ENCODE measurements around the gene CDHR2.

CDHR2 gene

DNA sequence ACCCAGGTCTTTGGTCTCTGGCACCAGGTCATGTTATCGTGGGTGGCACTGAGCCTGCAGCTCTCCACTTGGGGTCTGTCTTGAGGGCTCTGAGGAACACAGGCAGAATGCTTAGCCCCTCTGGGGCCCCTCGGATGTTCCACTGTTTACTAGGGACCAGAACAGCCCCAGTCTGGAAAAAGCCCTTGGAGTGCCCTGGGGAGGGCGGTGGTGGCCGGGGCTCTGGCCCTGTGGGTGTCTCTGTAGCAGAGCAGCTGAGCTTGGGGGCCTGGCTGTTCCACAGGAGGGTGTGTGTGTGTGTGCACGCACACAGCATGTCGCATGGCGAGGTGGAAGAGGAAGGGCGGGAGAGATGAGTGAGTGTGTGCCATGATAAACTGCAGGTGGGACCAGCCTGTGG lies 45.4 kb downstream of the CDHR2 start:
- no peak for TF ChIP-seq ZC3H10 (CRISPR knock-in tag; IDR thresholded peaks at IDR 0.05)
- no peak for TF ChIP-seq BACH2 (CRISPR knock-in tag; IDR thresholded peaks at IDR 0.05; ENCODE audit: borderline replicate concordance)
- no peak for TF ChIP-seq RARB (CRISPR knock-in tag; IDR thresholded peaks at IDR 0.05)
- TF ChIP-seq GLIS3 (CRISPR knock-in tag; IDR thresholded peaks at IDR 0.05): no peak
- TF ChIP-seq CSDC2 (CRISPR knock-in tag; IDR thresholded peaks at IDR 0.05): no peak
- TF ChIP-seq ZFP30 (CRISPR knock-in tag; IDR thresholded peaks at IDR 0.05): no peak
- TF ChIP-seq CREB5 (CRISPR knock-in tag; IDR thresholded peaks at IDR 0.05; ENCODE audit: low read depth): no peak
- TF ChIP-seq, protein P1, sequence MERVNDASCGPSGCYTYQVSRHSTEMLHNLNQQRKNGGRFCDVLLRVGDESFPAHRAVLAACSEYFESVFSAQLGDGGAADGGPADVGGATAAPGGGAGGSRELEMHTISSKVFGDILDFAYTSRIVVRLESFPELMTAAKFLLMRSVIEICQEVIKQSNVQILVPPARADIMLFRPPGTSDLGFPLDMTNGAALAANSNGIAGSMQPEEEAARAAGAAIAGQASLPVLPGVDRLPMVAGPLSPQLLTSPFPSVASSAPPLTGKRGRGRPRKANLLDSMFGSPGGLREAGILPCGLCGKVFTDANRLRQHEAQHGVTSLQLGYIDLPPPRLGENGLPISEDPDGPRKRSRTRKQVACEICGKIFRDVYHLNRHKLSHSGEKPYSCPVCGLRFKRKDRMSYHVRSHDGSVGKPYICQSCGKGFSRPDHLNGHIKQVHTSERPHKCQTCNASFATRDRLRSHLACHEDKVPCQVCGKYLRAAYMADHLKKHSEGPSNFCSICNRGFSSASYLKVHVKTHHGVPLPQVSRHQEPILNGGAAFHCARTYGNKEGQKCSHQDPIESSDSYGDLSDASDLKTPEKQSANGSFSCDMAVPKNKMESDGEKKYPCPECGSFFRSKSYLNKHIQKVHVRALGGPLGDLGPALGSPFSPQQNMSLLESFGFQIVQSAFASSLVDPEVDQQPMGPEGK (CRISPR knock-in tag; IDR thresholded peaks at IDR 0.05; ENCODE audit: borderline replicate concordance): no peak

GRCh38 chr5:176595386-176595943 lies 46.3 kb downstream of the CDHR2 start:
- TF ChIP-seq ZC3H10 (CRISPR knock-in tag; IDR thresholded peaks at IDR 0.05): no peak
- TF ChIP-seq ISL1 (CRISPR knock-in tag; IDR thresholded peaks at IDR 0.05): no peak
- TF ChIP-seq SNAI2 (CRISPR knock-in tag; IDR thresholded peaks at IDR 0.05): no peak
- TF ChIP-seq, protein P2, sequence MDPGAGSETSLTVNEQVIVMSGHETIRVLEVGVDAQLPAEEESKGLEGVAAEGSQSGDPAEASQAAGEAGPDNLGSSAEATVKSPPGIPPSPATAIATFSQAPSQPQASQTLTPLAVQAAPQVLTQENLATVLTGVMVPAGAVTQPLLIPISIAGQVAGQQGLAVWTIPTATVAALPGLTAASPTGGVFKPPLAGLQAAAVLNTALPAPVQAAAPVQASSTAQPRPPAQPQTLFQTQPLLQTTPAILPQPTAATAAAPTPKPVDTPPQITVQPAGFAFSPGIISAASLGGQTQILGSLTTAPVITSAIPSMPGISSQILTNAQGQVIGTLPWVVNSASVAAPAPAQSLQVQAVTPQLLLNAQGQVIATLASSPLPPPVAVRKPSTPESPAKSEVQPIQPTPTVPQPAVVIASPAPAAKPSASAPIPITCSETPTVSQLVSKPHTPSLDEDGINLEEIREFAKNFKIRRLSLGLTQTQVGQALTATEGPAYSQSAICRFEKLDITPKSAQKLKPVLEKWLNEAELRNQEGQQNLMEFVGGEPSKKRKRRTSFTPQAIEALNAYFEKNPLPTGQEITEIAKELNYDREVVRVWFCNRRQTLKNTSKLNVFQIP (CRISPR knock-in tag; IDR thresholded peaks at IDR 0.05; ENCODE audit: borderline replicate concordance, low read depth): no peak
- no peak for TF ChIP-seq ZFP30 (CRISPR knock-in tag; IDR thresholded peaks at IDR 0.05)
- TF ChIP-seq CSDC2 (CRISPR knock-in tag; IDR thresholded peaks at IDR 0.05): no peak
- no peak for TF ChIP-seq TCF4 (CRISPR knock-in tag; IDR thresholded peaks at IDR 0.05; ENCODE audit: borderline replicate concordance)
- TF ChIP-seq BACH2 (CRISPR knock-in tag; IDR thresholded peaks at IDR 0.05; ENCODE audit: borderline replicate concordance): no peak
- no peak for TF ChIP-seq ZNF70 (CRISPR knock-in tag; IDR thresholded peaks at IDR 0.05)
- TF ChIP-seq TOX (CRISPR knock-in tag; IDR thresholded peaks at IDR 0.05; ENCODE audit: borderline replicate concordance): no peak
- TF ChIP-seq OSR1 (CRISPR knock-in tag; IDR thresholded peaks at IDR 0.05): no peak
- TF ChIP-seq, protein P1 (CRISPR knock-in tag; IDR thresholded peaks at IDR 0.05; ENCODE audit: borderline replicate concordance): no peak
- no peak for ATAC-seq

More for the DNA sequence above, 45.4 kb downstream of the CDHR2 start:
- no peak for ATAC-seq

- ATAC-seq: no peak
- TF ChIP-seq, protein P2 (CRISPR knock-in tag; IDR thresholded peaks at IDR 0.05; ENCODE audit: borderline replicate concordance, low read depth): no peak
- TF ChIP-seq ESRRG (CRISPR knock-in tag; IDR thresholded peaks at IDR 0.05) (no peak), RARB (CRISPR knock-in tag; IDR thresholded peaks at IDR 0.05) (no peak), CREB5 (CRISPR knock-in tag; IDR thresholded peaks at IDR 0.05; ENCODE audit: low read depth) (no peak), ISL1 (CRISPR knock-in tag; IDR thresholded peaks at IDR 0.05) (no peak), ZC3H10 (CRISPR knock-in tag; IDR thresholded peaks at IDR 0.05) (no peak), ZFP3 (CRISPR knock-in tag; IDR thresholded peaks at IDR 0.05) (no peak), CSRNP3 (CRISPR knock-in tag; IDR thresholded peaks at IDR 0.05) (no peak), TCF4 (CRISPR knock-in tag; IDR thresholded peaks at IDR 0.05; ENCODE audit: borderline replicate concordance) (no peak), ZNF565 (CRISPR knock-in tag; conservative IDR thresholded peaks at IDR 0.05; ENCODE audit: low read depth) (no peak), ZNF70 (CRISPR knock-in tag; IDR thresholded peaks at IDR 0.05) (no peak), GLIS3 (CRISPR knock-in tag; IDR thresholded peaks at IDR 0.05) (no peak), ARNTL (CRISPR knock-in tag; IDR thresholded peaks at IDR 0.05; ENCODE audit: borderline replicate concordance, low read depth) (no peak), PPARA (CRISPR knock-in tag; IDR thresholded peaks at IDR 0.05; ENCODE audit: borderline replicate concordance) (no peak)
- TF ChIP-seq, protein P1 (CRISPR knock-in tag; IDR thresholded peaks at IDR 0.05; ENCODE audit: borderline replicate concordance): no peak
Measured at GRCh38 chr5:176596069-176596644, 47.0 kb downstream of the CDHR2 start.
